HG02943 (cell line): ENCODE data around the gene TRAPPC14.

Source experiments
- ATAC-seq: cut with Tn5 transposase; IDR thresholded peaks from one replicate; pipeline ENCODE4 v1.9.1; 2021; ENCODE audit warnings: mild to moderate bottlenecking, low read depth, moderate library complexity; ENCODE audit not compliant: unreplicated experiment

Gene TRAPPC14

DNA sequence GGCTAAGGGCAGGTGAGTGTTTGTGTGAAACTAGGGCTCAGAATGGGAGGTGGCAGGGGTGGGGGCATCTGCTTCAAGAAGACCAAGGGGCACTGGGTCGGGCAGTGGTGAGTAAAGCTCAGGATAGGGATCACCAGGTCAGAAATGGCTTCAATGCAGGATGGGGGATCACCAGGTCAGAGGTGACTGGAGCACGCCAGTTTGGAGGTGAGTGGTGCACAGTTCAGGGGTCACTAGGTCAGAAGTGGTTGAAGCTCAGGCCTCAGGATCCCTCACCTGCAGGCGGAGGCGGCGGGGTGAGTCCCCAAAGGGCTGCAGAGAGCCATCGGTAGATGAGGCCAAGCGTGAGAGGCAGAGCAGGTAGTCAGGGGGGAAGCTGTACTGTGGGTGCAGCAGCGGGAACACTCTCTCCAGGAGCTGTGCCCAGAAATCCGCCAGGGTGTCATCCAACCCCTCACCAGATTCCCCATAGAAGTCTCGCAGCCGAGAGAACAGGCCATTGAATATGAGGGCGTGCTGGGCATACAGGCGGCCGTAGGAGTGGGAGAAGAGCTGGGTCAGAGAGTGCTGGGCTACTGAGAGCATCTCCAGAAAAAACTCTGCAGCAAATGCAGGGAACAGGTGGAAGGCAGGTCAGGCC is 16.9 kb upstream of the TRAPPC14 start:
- no peak for ATAC-seq

DNA sequence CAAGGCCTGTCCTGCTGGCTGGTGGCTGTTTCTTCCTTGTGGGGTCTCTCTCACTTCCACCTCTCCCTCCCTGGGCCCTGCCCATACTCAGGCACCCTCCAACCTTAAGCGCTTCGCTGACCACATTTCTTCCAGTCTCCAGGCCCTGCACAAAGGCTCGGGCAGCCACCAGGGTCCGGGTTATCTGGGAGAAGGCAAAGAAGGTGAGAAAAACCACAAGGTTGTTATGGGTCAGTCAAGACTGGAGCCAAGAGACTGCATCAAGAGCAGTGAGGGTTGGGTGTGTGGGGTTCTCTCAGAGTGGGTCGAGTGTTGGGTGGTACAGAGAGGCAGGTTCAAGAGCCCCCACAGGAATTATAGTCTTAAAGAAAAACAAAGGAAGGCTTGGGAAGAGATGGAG is 16.1 kb upstream of the TRAPPC14 start:
- ATAC-seq = no peak

DNA sequence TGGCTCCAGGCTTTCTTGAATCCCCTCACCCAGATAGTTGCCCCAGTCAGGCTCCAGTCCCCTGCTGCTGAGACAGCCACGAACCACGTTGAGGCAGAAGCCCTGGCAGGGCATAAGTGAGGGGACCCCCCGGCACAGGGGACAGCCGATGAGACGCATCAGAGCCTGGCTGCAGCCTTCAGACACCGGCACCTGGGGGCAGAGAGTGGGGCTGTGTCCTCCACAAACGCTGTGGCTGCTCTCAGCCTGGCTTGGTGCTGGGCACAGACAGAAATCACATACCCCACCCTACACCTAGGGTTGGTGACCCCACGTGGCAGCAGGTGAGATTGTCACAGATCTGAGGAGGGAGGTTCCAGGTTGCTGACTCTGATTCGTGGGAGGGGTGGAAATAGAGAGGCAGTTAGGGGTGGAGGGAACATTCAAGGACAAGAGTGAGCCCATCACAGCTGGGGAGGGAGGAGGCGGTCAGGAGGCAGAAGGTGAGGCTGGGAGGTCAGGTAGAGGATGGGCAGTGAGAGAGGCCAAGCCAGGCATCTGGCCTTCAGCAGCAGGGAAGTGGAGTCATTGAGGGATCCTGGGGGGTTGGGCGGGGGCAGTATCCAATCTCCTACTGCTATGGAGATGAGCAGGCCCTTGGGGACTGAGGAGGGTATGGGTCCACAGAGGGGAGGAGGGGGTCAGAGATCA is 15.4 kb upstream of the TRAPPC14 start:
- no peak for ATAC-seq

DNA sequence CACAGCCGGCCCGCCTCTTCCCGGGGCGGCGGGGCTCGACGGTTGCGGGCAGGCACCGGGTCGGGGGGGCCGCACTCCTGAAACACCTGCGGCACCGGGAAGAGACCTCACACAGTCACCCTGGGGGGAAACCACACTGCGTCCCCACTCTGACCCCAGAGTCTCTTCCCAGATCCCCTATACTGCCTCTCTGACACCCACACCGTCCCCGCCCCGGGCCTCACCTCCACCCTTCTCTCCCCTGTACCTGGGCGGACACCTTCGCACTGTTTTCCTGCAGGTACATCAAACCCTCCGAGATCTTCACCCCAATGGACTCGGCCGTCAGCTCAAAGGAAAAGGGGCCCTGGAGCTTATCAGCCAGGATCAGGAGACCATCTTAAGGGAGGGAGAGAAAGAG is 13.3 kb upstream of the TRAPPC14 start:
- ATAC-seq = no peak

DNA sequence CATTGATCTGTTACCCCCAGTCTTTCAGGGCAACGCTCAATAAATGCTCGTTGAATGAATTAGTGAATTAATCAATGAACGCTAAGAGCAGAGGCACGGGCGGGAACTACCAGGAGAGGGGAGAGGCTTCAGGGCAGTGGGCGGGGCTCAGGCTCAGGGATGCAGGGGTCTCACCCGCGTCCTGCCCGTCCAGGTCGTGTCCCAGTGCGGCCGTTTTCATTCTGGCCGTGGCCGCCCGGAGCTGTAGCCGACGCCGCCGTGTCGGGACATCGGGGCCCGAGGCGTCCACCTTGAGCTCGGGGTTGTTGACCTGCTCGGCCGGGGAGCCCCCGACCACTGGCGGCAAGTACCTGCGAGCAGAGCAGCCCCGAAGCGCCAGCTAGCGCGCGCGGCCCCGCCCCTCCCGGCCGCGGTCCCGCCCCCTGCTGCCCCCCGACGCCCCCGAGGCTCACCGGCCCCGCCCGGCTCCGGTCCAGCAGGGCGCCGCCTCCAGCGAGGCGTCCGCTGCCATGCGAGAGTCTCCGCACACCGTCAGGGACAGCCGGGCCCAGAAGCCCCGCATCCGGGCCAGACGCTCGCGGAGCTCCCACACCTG is 12.7 kb upstream of the TRAPPC14 start:
- ATAC-seq = no peak

DNA sequence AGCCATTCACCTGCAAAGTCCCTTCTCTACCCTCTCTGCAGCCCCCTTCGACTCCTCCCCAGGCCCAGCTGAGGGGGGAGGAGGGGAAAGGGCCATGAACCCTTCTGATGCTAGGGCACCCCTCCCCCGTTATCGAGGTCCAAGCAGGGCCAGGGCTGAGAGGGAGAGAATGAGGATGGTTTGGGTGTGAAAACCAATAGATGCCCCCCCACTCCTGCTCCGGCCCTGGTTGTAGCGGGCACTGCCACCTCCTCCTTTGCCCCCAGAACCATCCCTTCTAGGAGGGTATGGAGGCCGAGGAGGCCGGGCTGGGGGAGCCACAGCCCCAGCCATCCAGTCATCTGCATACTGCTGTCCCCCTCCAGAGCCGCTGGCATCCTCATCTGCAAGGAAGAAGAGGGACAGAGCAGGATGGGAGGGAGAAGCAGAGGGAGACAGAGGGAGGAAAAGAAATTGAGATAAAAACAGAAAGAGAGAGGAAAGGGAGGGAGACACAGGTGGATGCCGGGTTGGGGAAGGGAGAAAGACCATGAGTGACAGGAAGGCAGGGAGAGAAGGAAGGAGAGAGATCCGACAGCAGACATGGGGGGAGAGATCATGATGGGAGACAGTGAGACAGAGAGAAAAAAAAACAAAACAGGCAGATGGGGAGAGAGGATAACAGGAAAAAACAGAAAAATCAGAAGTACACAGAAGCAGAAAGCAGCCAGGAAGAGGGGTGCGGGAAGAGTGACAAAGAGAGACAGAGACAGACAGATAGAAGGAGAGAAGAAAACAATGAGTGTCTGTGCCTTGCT is 11.8 kb upstream of the TRAPPC14 start:
- ATAC-seq = no peak

DNA sequence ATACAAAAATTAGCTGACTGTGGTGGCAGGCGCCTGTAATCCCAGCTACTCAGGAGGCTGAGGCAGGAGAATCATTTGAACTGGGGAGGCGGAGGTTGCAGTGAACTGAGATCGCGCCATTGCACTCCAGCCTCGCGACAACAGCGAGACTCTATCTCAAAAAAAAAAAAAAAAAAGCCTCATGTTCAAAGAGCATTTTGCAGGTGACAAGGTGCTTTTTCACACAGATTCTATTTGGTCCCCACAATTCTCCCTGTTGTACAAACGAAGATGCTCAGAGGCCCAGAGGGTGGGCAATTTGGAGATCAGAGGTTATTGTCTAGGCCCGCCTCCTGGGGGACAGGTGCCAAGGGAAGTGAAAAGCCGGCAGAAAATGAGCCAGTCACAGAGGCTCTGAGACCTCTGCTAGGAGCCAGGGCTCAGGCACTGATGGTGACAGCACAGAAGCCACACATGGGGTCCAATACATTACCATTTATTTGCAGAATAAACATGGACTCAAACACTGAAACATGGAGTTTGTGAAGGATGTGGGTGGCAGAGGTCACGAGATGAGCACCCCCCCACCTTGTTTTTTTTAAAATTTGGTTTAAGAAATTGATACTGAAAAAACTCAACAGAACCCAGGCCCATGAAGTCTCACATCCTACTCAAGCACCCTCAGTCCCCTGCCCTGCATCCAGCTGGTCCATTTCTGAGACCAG is 10.8 kb upstream of the TRAPPC14 start:
- no peak for ATAC-seq

DNA sequence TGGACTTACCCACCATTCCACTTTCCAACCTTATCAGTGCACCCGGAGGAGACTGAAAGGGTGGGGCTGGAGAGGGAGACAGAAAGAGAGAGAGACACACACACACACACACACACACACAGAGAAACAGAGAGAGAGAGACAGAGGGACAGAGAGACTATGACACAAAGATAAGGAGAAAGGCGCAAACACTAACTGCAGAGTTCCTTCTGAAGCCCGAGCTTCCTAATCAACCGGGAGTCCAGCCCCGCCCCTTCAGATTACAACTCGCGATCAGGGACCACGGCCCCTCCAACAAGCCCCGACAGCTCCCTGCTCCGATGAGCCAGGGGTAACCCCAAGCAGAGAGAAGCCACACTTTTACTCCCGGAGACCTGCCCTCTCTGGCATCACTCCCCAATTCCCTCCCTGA is 9.4 kb upstream of the TRAPPC14 start:
- ATAC-seq = no peak

DNA sequence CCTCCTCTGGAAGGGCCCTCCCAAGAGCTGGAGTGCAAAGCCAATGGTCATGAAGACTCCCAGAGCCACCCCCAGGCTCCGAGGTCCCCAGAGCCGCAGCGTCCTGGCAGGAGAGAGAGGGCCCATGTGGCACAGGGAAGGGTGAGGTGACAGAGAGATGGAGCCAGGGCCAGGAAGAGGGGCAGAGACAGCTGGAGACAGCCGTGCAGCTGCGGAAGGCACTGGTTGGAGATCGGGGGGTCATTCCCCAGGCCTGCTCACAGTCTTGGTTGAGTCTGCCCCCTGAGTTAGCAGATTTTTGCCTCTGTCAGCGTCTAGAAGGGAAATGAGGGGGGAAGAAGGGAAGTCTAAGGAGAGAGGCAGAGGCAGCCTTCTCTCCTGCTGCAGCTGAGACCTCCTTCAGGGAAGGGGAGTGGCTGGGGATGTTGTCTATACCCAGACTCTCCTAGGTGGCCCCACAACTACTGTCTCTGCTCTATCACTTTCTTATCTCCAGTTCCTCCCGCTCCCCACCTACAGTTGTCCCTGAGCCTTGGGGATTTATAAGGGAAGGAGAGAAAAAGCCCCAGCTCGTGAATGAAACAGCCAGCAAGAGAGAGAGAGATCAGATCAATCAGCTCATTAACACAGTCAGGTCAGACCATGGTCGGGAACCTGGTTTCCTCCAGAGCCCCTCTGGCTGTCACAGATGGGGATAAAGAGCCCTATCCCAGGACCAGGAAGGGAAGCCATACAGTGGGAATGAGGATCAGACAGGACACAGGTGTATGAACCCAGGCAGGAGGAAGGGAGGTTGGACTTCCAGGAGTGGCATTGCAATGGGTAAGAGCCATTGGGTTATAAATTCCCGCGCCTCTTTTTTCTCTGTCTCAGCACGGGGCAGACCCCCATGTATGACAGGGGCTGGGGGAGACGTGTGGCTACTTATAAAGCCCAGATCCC is 8.7 kb upstream of the TRAPPC14 start:
- no peak for ATAC-seq

DNA sequence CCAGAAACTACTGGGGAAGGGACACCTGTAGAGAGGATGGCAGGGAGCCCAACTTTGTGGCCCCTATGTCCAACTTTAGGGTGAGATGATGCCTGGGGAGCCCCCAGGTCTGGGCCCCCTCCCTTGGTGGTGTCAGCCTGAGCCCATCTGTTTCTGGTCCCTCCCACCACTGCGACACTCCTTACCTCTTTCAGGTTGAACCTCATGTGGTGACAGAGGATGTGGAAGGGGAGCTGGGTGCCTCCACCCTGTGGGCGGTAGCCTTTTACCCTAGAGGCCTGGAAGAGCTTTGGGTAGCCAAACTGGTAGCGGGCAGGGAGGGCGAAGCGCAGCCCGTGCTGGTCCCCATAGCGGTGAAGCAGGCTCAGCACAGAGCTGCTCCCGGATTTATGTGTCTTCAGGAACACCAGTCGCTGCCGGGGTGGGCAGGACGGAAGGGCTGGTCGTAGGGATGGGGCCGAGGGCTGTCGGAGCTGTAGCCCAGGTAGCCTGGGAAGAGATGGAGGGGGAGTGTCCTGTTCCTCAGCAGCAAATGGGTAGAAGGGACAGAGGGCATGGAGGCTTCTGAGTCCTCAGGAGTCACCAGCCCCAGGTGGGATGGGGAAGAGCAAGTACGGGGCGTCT is 7.9 kb upstream of the TRAPPC14 start:
- ATAC-seq = no peak

DNA sequence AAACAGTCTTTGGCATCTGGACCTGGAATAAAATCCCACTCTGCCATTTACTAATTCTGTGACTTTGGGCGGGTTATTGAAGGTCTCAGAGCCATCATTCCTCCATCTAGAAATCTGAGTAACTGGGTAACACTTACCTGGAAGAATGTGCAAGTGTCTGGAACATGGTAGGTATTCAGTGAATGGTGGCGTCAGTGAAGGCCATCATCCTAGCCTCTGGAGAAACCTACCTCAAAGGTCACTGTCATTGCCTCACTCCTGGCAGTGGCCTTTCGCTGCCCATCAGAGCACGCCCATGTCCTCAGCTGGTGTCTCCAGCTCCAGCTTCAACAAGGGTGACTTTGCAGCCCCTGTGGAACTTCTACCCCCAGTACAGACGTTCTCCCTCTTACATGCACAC is 5.3 kb upstream of the TRAPPC14 start:
- no peak for ATAC-seq

DNA sequence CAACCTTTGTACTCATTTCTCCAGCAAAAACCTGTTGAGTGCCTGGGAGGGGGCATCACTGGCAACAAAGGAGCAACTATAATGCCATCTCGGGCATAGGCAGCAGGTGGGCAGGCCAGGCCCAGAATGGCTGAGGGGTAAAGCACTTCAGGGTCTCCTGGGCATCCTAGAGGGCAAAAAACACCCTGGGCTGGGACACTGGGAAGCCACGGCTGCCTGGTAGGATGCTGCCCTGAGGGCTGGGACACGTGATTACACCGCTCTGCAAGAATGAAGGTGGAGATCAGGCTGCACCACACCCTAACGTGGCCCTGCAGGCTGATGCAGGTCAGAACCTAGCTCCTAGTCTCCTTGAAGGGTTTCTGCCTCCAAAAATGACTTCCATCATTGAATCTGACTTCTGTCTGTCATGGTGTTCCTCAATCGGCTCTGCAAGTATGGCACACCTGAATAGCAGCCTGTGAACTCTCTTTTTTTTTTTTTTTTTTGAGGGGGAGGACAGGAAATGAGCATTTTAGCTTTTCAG is 4.5 kb upstream of the TRAPPC14 start:
- no peak for ATAC-seq

DNA sequence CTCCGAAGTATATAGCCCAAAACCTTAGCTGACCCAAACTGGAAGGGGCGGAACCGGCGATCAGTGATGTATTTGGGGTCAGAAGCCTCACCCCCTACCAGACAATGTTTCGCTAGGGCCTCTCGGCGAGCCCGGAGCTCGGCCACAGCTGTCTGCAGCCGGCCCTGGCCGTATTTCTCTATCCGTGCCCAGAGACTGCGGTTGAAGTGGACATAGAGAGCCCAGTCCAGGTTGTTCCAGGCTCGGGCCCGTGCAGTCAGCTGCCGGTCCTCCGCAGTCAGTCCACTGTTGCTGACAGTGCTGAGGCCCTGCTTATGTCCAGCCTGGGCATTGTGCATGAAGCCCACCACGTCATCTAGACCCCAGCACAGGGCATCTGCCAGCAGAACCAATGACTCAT is 1.5 kb upstream of the TRAPPC14 start:
- ATAC-seq = no peak

DNA sequence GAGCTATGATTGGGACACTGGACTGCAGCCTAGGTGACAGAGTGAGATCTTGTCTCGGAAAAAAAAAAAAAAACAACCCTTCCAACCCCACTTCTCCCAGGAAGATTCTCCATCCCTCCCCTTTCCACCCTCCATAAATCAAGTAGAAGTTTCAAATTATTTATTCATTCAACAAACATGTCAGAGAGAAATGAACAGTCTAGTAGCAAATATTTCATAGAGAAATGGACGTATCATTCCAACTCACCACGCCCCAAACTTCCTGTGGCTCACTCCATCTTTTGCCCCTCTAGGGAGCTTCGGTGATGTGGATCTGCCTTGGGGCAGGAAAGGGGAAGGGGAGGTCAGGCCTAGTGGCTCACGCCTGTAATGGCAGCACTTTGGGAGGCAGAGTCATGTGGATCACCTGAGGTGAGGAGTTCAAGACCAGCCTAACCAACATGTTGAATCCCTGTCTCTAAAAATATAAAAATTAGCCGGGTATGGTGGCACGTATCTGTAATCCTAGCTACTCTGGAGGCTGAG is 638 bp upstream of the TRAPPC14 start:
- ATAC-seq = no peak

DNA sequence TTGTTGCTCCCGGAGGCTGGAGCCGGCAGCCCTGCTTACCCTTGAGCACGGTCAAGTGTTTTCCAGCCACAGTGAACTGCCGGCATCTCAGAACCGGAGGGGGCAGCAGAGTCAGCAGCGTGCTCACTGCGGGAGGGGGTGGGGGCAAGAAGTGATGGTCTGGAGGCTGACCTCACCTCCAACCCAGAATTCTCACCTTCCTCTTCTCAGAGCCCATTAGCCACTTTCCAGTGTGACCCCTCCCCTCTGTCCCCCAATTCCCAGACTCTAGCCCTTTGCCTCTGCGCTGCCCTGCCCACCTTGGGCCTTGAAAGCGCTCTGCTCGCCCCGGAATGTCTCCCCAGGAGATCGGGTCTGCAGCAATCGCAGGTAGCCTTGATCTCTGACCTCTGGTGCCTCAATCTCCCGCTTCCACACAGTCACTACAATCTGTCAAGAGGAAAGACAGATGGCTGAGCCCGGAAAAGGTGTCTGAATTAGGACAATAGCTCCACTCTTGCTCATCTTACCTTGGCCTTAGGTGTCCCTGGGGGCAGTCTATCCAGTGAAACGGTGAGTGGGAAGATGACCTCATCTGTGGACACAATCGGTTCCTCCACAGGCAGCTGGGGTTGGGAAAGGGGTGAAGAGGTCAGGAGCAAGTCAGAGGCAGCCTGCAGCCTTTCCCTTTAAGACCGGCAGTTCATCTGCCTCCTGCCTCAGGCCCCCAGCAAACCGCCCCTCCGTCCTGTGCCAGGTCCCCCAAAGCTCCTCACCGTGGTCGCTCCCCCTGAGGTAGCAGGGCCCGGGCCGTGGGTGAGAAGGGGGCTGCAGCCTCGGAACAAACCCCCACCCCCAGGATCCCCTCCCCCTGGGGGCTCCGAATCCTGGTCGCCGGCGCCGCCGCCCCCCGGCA is 942 bp downstream of the TRAPPC14 start:
- ATAC-seq = no peak

DNA sequence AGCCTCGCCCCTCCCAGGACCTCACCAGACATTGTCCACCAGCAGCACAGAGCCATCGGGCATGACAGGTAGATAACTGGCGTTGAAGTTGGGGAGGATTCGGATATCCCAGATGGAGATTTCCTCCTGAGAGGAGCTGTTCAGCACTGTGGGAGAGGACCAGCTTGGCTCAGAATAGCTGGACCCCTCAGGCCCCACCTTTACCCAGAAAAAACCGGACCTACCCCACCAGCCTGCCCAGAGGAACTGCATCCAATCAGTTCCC is 1.5 kb downstream of the TRAPPC14 start:
- no peak for ATAC-seq

DNA sequence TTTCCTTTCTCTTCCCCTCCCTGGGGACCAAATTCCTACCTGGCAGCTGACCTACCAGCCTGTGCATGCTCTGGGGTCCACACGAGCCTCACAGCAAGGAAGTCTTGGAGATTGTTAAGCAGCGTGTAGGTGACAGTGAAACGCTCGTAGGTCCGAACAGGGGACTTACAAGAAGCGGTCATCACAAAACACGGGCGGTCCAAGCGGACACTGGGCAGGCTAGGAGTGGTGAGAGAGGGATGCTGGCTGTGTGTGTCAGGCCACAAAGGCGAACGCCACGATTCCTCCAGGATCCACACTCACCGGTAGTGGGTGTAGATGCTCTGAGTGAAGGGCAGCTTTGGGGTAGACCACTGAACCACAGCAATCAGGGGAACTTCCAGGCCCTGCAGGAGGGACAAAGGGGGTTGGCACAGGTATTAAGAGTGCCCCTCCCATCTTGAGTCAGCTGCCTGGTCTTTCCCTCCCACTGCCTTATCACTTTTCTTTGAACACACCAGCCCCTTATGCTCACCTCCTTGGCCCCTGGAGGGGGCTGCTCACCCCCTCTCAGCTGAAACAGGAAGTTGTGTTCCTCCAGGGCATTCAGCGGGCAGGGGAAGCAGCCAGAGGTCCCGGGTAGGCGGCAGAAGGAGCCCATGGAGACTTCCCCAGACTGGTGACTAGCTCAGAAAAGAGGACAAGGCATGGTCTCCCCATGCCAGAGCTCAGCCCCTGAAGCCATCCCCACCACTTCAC is 2.0 kb downstream of the TRAPPC14 start:
- ATAC-seq = no peak
